HepG2 (cell line): ENCODE data around the gene ATG13. TPM values are rescaled to one million over a fixed set of nuclear protein-coding genes. Genes with fewer than 3 reads are reported as not detected.

Experiments used
- AGO1 ChIP-seq: fragments of 200-400 bp; formaldehyde crosslinking; IDR thresholded peaks from 2 replicates; pipeline ENCODE4 v1.6.1; 2017; ENCODE audit warnings: mild to moderate bottlenecking, low read depth, low read length, moderate library complexity; ENCODE audit not compliant: poor library complexity, severe bottlenecking
- ATF4 ChIP-seq, 2 experiments: fragments of 450-650 bp in 1 of 2; sonication (generic) in 1 of 2; formaldehyde crosslinking; IDR thresholded peaks; 2 replicates each; pipeline versions ENCODE4 v1.5.0 to v1.8.0; 2020 to 2022; ENCODE audit warnings: mild to moderate bottlenecking in 1 of 2, missing genetic modification reagents in 1 of 2
- JUN ChIP-seq: sonication (generic); formaldehyde crosslinking; IDR thresholded peaks from 2 replicates; pipeline ENCODE4 v1.4.0; 2020; ENCODE audit warnings: mild to moderate bottlenecking, missing genetic modification reagents
- MAFF ChIP-seq: IDR thresholded peaks from 2 replicates; pipeline ENCODE4 v1.6.1; 2011; ENCODE audit warnings: low read depth, low read length, improper control_type of control experiment
- NPAS2 ChIP-seq: sonication (generic); formaldehyde crosslinking; IDR thresholded peaks from 2 replicates; pipeline ENCODE4 v1.8.0; 2022; ENCODE audit warnings: mild to moderate bottlenecking, missing genetic modification reagents, borderline replicate concordance
- SETDB1 ChIP-seq: sonication (generic); formaldehyde crosslinking; IDR thresholded peaks from 2 replicates; pipeline ENCODE4 v1.5.1; 2020; ENCODE audit warnings: missing genetic modification reagents, mild to moderate bottlenecking, borderline replicate concordance
- SNRNP70 ChIP-seq: fragments of 200-400 bp; formaldehyde crosslinking; IDR thresholded peaks from 2 replicates; pipeline ENCODE4 v1.6.1; 2017; ENCODE audit warnings: mild to moderate bottlenecking, low read depth, low read length, moderate library complexity
- ZBTB10 ChIP-seq: sonication (generic); formaldehyde crosslinking; IDR thresholded peaks from 2 replicates; pipeline ENCODE4 v1.4.0; 2020; ENCODE audit warnings: missing genetic modification reagents, borderline replicate concordance
- ZBTB20 ChIP-seq: sonication (generic); formaldehyde crosslinking; IDR thresholded peaks from 2 replicates; pipeline ENCODE4 v1.8.1; 2023; ENCODE audit warnings: missing genetic modification reagents, low read depth, mild to moderate bottlenecking, borderline replicate concordance
- ZNF24 ChIP-seq: fragments of 450-650 bp; IDR thresholded peaks from 2 replicates; pipeline ENCODE4 v1.6.1; 2017; ENCODE audit warnings: antibody characterized with exemption, mild to moderate bottlenecking
- polyA plus RNA-seq, 8 experiments: library from polyadenylated mRNA; depleted of rRNA in 3 of 8; stranded (reverse) in 7 of 8; unstranded in 1 of 8; fragments of >200 nt; fragmentation: Illumina TruSeq in 4 of 8; extraction: Trizol in 4 of 8; gene quantifications; 2 replicates each; pipeline versions ENCODE4 v1.2.1 to v1.2.3, GENCODE V29; 2011 to 2016; ENCODE audit warnings: low read depth in 4 of 8, missing spikeins in 1 of 8, mixed read lengths in 1 of 8; ENCODE audit not compliant: insufficient read depth in 1 of 8
- total RNA-seq, 5 experiments: library from RNA; depleted of rRNA; stranded (reverse); fragments of >200 nt; fragmentation: Illumina TruSeq; extraction: Trizol; gene quantifications; 2 replicates each; pipeline ENCODE4 v1.2.3, GENCODE V29; 2016; ENCODE audit warnings: low read depth in 1 of 5
- TF ChIP-seq, protein P1 (sequence below): fragments of 450-650 bp; IDR thresholded peaks from 2 replicates; pipeline ENCODE4 v1.6.1; 2016
- TF ChIP-seq, protein P2 (sequence below): sonication (generic); formaldehyde crosslinking; IDR thresholded peaks from 2 replicates; pipeline ENCODE4 v1.4.0; 2020; ENCODE audit warnings: missing genetic modification reagents, mild to moderate bottlenecking, borderline replicate concordance
- TF ChIP-seq, protein P3 (sequence below): IDR thresholded peaks from 2 replicates; pipeline ENCODE4 v1.6.1; 2016; ENCODE audit warnings: control low read depth

ATG13 gene
- total and polyA plus RNA-seq, 2 of the 13 experiments (the other 11 are each of a cell fraction or from before 2014, with no cell fraction given): 55.0 to 77.3 TPM

DNA sequence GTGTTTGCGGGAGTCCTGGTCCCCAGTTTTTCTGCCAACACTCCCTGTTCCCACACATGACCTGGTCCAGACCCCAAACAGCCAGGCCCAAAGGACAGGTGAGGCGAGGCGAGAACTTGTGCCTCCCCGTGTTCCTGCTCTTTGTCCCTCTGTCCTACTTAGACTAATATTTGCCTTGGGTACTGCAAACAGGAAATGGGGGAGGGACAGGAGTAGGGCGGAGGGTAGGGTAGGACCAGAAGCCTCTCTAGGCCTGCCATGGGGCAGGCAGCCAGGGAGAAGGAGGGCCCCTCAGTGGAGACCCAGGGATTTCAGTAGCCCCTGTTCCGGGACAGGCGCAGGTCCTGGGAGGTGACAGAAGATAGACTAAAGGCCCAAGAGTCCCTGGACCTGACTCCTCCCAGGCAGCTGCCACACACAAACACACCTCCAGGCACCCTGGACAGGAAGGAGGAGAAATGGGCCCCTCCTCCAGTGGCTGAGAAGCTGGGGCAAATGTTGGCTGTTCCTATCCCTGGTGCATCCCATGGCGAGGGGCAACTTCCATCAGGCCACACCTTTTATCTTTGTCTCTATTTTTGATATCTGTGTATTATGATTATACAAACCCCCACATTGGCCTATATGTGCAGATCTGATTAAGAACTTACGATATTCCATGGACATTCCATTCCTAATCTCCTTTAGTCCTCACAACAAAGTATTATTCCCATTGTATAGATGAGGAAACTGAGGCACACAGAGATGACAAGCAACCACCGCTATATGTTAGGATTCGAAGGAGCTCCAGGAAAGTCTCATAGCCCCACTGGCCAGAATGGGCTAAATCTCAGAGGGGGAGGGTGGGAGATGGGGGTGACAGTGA is 101.0 kb downstream of the ATG13 start (continued):
- TF ChIP-seq ZBTB10 (CRISPR knock-in tag) (peak; percentile 84), ZNF24 (0 out of 2 replicates have a peak, but pooled peaks have one; percentile 6), NPAS2 (CRISPR knock-in tag) (0 out of 2 replicates have a peak, but pooled peaks have one; percentile 64), JUN (CRISPR knock-in tag) (no peak), ZBTB20 (CRISPR knock-in tag) (peak; percentile 91; the same call in 1 of the 2 replicates), ATF4 (CRISPR knock-in tag; IDR thresholded peaks at IDR 0.05) (peak in 1 of 2 experiments; percentile 78; a peak in 2 of 4 replicates), SNRNP70 (no peak), SETDB1 (no peak), AGO1 (no peak), MAFF (no peak)
- TF ChIP-seq, protein P1, sequence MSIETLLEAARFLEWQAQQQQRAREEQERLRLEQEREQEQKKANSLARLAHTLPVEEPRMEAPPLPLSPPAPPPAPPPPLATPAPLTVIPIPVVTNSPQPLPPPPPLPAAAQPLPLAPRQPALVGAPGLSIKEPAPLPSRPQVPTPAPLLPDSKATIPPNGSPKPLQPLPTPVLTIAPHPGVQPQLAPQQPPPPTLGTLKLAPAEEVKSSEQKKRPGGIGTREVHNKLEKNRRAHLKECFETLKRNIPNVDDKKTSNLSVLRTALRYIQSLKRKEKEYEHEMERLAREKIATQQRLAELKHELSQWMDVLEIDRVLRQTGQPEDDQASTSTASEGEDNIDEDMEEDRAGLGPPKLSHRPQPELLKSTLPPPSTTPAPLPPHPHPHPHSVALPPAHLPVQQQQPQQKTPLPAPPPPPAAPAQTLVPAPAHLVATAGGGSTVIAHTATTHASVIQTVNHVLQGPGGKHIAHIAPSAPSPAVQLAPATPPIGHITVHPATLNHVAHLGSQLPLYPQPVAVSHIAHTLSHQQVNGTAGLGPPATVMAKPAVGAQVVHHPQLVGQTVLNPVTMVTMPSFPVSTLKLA: no peak
- TF ChIP-seq, protein P2, sequence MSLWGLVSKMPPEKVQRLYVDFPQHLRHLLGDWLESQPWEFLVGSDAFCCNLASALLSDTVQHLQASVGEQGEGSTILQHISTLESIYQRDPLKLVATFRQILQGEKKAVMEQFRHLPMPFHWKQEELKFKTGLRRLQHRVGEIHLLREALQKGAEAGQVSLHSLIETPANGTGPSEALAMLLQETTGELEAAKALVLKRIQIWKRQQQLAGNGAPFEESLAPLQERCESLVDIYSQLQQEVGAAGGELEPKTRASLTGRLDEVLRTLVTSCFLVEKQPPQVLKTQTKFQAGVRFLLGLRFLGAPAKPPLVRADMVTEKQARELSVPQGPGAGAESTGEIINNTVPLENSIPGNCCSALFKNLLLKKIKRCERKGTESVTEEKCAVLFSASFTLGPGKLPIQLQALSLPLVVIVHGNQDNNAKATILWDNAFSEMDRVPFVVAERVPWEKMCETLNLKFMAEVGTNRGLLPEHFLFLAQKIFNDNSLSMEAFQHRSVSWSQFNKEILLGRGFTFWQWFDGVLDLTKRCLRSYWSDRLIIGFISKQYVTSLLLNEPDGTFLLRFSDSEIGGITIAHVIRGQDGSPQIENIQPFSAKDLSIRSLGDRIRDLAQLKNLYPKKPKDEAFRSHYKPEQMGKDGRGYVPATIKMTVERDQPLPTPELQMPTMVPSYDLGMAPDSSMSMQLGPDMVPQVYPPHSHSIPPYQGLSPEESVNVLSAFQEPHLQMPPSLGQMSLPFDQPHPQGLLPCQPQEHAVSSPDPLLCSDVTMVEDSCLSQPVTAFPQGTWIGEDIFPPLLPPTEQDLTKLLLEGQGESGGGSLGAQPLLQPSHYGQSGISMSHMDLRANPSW (CRISPR knock-in tag): peak; percentile 60; the same call in 1 of the 2 replicates
- TF ChIP-seq, protein P3, sequence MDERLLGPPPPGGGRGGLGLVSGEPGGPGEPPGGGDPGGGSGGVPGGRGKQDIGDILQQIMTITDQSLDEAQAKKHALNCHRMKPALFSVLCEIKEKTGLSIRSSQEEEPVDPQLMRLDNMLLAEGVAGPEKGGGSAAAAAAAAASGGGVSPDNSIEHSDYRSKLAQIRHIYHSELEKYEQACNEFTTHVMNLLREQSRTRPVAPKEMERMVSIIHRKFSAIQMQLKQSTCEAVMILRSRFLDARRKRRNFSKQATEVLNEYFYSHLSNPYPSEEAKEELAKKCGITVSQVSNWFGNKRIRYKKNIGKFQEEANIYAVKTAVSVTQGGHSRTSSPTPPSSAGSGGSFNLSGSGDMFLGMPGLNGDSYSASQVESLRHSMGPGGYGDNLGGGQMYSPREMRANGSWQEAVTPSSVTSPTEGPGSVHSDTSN (CRISPR knock-in tag): no peak; the same call in 1 of the 2 replicates
